Osteoblast (primary cell): ENCODE measurements around the gene LSMEM2. TPM values are rescaled to one million over a fixed set of nuclear protein-coding genes. Genes with fewer than 3 reads are reported as not detected.
A peak's percentile ranks its signal among the peaks of the same experiment; 100 is the strongest.

Source experiments
- DNase-seq: peaks from one replicate; pipeline ENCODE4 v3.0.0; 2011; ENCODE audit warnings: low spot score, mixed read lengths; ENCODE audit not compliant: insufficient read length; ENCODE audit errors: missing footprints
- H2AFZ ChIP-seq: 2 replicates; pipeline ENCODE4 v1.6.0; 2011; ENCODE audit warnings: mild to moderate bottlenecking, low read length
- H3K27ac ChIP-seq: 2 replicates; pipeline ENCODE4 v1.5.1; 2011; ENCODE audit warnings: mild to moderate bottlenecking, low read depth, low read length, moderate library complexity
- H3K27me3 ChIP-seq: 2 replicates; pipeline ENCODE4 v1.6.0; 2012; ENCODE audit warnings: mild to moderate bottlenecking, control low read depth, inconsistent platforms, low read length, moderate library complexity; ENCODE audit not compliant: insufficient read depth
- H3K36me3 ChIP-seq: 2 replicates; pipeline ENCODE4 v1.5.1; 2011; ENCODE audit warnings: mild to moderate bottlenecking, low read length, control low read depth, moderate library complexity; ENCODE audit not compliant: insufficient read depth
- H3K4me1 ChIP-seq: 2 replicates; pipeline ENCODE4 v1.5.1; 2011; ENCODE audit warnings: mild to moderate bottlenecking, low read length, control low read depth, moderate library complexity; ENCODE audit not compliant: insufficient read depth
- H3K4me2 ChIP-seq: 2 replicates; pipeline ENCODE4 v1.6.0; 2011; ENCODE audit warnings: mild to moderate bottlenecking, low read length; ENCODE audit not compliant: insufficient read depth
- H3K4me3 ChIP-seq: fragments of 200-600 bp; sonication (generic); 3 replicates; pipeline ENCODE4 v1.5.1; 2012; ENCODE audit warnings: mild to moderate bottlenecking, low read length, inconsistent platforms; ENCODE audit not compliant: insufficient read depth
- H3K79me2 ChIP-seq: 2 replicates; pipeline ENCODE4 v1.6.0; 2012; ENCODE audit warnings: mild to moderate bottlenecking, low read length, control low read depth, inconsistent platforms; ENCODE audit not compliant: insufficient read depth
- H3K9me3 ChIP-seq: 2 replicates; pipeline ENCODE4 v1.5.1; 2011; ENCODE audit warnings: low read depth, low read length, control low read depth
- H4K20me1 ChIP-seq: 2 replicates; pipeline ENCODE4 v1.6.0; 2012; ENCODE audit warnings: mild to moderate bottlenecking, low read length, control low read depth; ENCODE audit not compliant: insufficient read depth
- total RNA-seq: library from RNA; depleted of rRNA; stranded (reverse); fragments of >200 nt; gene quantifications from 2 replicates; pipeline ENCODE4 v1.2.3, GENCODE V29; 2012
- TF ChIP-seq, protein P1 (sequence below): IDR thresholded peaks from 2 replicates; pipeline ENCODE4 v1.5.1; 2011; ENCODE audit warnings: mild to moderate bottlenecking, low read depth, low read length, moderate library complexity; ENCODE audit errors: extremely low read depth

The LSMEM2 gene
- total RNA-seq, 1 donor, result not detected

GRCh38 chr3:50236484-50237132 lies 42.3 kb upstream of the LSMEM2 start:
- H2AFZ ChIP-seq, result no peak overlapping the region
- H3K4me3 ChIP-seq, result peak overlapping the region; percentile 98
- no peaks in the 10 kb centered on the region for H3K9me3 ChIP-seq
- H3K4me1 ChIP-seq, result peaks cover 21% of the 10 kb centered on the region
- H4K20me1 ChIP-seq, result peaks cover 42% of the 10 kb centered on the region
- H3K36me3 ChIP-seq, result peaks cover 10% of the 10 kb centered on the region
- peaks cover 56% of the 10 kb centered on the region for H3K79me2 ChIP-seq
- H3K27me3 ChIP-seq, result no peaks in the 10 kb centered on the region
- peak; percentile 69 for DNase-seq
- TF ChIP-seq, protein P1, sequence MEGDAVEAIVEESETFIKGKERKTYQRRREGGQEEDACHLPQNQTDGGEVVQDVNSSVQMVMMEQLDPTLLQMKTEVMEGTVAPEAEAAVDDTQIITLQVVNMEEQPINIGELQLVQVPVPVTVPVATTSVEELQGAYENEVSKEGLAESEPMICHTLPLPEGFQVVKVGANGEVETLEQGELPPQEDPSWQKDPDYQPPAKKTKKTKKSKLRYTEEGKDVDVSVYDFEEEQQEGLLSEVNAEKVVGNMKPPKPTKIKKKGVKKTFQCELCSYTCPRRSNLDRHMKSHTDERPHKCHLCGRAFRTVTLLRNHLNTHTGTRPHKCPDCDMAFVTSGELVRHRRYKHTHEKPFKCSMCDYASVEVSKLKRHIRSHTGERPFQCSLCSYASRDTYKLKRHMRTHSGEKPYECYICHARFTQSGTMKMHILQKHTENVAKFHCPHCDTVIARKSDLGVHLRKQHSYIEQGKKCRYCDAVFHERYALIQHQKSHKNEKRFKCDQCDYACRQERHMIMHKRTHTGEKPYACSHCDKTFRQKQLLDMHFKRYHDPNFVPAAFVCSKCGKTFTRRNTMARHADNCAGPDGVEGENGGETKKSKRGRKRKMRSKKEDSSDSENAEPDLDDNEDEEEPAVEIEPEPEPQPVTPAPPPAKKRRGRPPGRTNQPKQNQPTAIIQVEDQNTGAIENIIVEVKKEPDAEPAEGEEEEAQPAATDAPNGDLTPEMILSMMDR, result no peak
- peak overlapping the region; percentile 99 for H3K4me2 ChIP-seq
- H3K27ac ChIP-seq, result peak overlapping the region; percentile 78

GRCh38 chr3:50237133-50237651 lies 41.7 kb upstream of the LSMEM2 start:
- H2AFZ ChIP-seq, result no peak overlapping the region
- peak overlapping the region; percentile 78 for H3K27ac ChIP-seq
- H3K79me2 ChIP-seq, result peaks cover 62% of the 10 kb centered on the region
- peak overlapping the region; percentile 98 for H3K4me3 ChIP-seq
- H3K27me3 ChIP-seq, result no peaks in the 10 kb centered on the region
- H3K36me3 ChIP-seq, result peaks cover 10% of the 10 kb centered on the region
- H3K9me3 ChIP-seq, result no peaks in the 10 kb centered on the region
- H4K20me1 ChIP-seq, result peaks cover 48% of the 10 kb centered on the region
- peak; percentile 93 for DNase-seq
- TF ChIP-seq, protein P1, result no peak
- H3K4me2 ChIP-seq, result peak overlapping the region; percentile 99
- peaks cover 25% of the 10 kb centered on the region for H3K4me1 ChIP-seq

- TF ChIP-seq, protein P1, result no peak
- Histone ChIP-seq H3K4me2 (peak overlapping the region; percentile 99), H3K27me3 (no peaks in the 10 kb centered on the region), H3K27ac (peak overlapping the region; percentile 78), H4K20me1 (peaks cover 55% of the 10 kb centered on the region), H3K79me2 (peaks cover 70% of the 10 kb centered on the region), H3K36me3 (peaks cover 10% of the 10 kb centered on the region), H3K4me1 (peaks cover 33% of the 10 kb centered on the region), H3K9me3 (no peaks in the 10 kb centered on the region), H2AFZ (peak overlapping the region; percentile 31), H3K4me3 (peak overlapping the region; percentile 98)
- peak; percentile 98 for DNase-seq
These were observed 40.9 kb upstream of the LSMEM2 start for GRCh38 chr3:50237754-50238548.

- H2AFZ ChIP-seq, result no peak overlapping the region
- peaks cover 61% of the 10 kb centered on the region for H4K20me1 ChIP-seq
- H3K9me3 ChIP-seq, result no peaks in the 10 kb centered on the region
- TF ChIP-seq, protein P1, result peak; percentile 8
- H3K27me3 ChIP-seq, result no peaks in the 10 kb centered on the region
- H3K4me1 ChIP-seq, result peaks cover 39% of the 10 kb centered on the region
- H3K27ac ChIP-seq, result peak overlapping the region; percentile 78
- peak overlapping the region; percentile 99 for H3K4me2 ChIP-seq
- DNase-seq, result peak; percentile 90
- peak overlapping the region; percentile 98 for H3K4me3 ChIP-seq
- H3K36me3 ChIP-seq, result peaks cover 13% of the 10 kb centered on the region
- peaks cover 76% of the 10 kb centered on the region for H3K79me2 ChIP-seq
These were observed 40.3 kb upstream of the LSMEM2 start for GRCh38 chr3:50238549-50239026.
